T-helper 1 cell (primary cell): ENCODE measurements around the gene C5.
"Not testable (repeated sequence)": the region's sequence is repeated elsewhere in the genome, so short reads cannot be mapped to it uniquely, and the experiment has no call there.

Source experiments
- DNase-seq, 5 donors: peaks; one replicate each; pipeline ENCODE4 v3.0.0-alpha.2; 2012 to 2020
- total RNA-seq, 4 donors: gene quantifications; one replicate each; lab custom pipeline; 2026; lab: John Stamatoyannopoulos, UW

The C5 gene
- total RNA-seq, result 4.3 to 8.8 (median 6.1) reads per million in 4 donors

- no peak for DNase-seq
Observed at GRCh38 chr9:121050128-121050988, at the start of gene C5. Gene C5 (minus strand): TSS chr9:121050275. CDS start chr9:121050246, 29 bp downstream.

GRCh38 chr9:121098567-121099198, 48.6 kb upstream of the C5 start:
- DNase-seq, result no peak

- no peak for DNase-seq
Observed at GRCh38 chr9:121095057-121095456, 45.0 kb upstream of the C5 start.

GRCh38 chr9:121090743-121091142, 40.7 kb upstream of the C5 start:
- not testable (repeated sequence) for DNase-seq

GRCh38 chr9:121088576-121088975, 38.5 kb upstream of the C5 start:
- no peak for DNase-seq

- no peak for DNase-seq
Observed at GRCh38 chr9:121085661-121086060, 35.6 kb upstream of the C5 start.

- no peak for DNase-seq
Observed at GRCh38 chr9:121082075-121082474, 32.0 kb upstream of the C5 start.

GRCh38 chr9:121075251-121076036, 25.4 kb upstream of the C5 start:
- peak in 1 of 5 donors; percentile 33 for DNase-seq

GRCh38 chr9:121074370-121075250, 24.5 kb upstream of the C5 start, which contains the start of gene CNTRL:
Gene CNTRL (plus strand): TSS chr9:121074955. CDS start chr9:121088327, 13,372 bp downstream.
- peak; percentile 74 to 95 (median 81) for DNase-seq

GRCh38 chr9:121073038-121073437, 23.0 kb upstream of the C5 start:
- no peak for DNase-seq

- peak in 3 of 5 donors; percentile 11 to 54 (median 29) for DNase-seq
Observed at GRCh38 chr9:121071756-121072421, 21.8 kb upstream of the C5 start.

- DNase-seq, result peak in 1 of 5 donors; percentile 39
Observed at GRCh38 chr9:121071370-121071755, 21.3 kb upstream of the C5 start.

- peak in 1 of 5 donors; percentile 14 for DNase-seq
Observed at GRCh38 chr9:121069396-121069795, 19.3 kb upstream of the C5 start.

- no peak for DNase-seq
Observed at GRCh38 chr9:121067640-121068039, 17.6 kb upstream of the C5 start.

- DNase-seq, result no peak
Observed at GRCh38 chr9:121066850-121067249, 16.8 kb upstream of the C5 start.

- peak in 2 of 5 donors; percentile 32 to 45 for DNase-seq
Observed at GRCh38 chr9:121059998-121060636, 10.0 kb upstream of the C5 start.

GRCh38 chr9:121059513-121059912, 9.4 kb upstream of the C5 start:
- no peak for DNase-seq

- no peak for DNase-seq
Observed at GRCh38 chr9:121057821-121058220, 7.7 kb upstream of the C5 start.

GRCh38 chr9:121055642-121056143, 5.6 kb upstream of the C5 start:
- no peak for DNase-seq

GRCh38 chr9:121053544-121053943, 3.5 kb upstream of the C5 start:
- DNase-seq, result no peak

- no peak for DNase-seq
Observed at GRCh38 chr9:121048618-121049017, 1.5 kb downstream of the C5 start.
